Prostate gland (tissue), 2 donors: ENCODE data around the gene DCK. TPM values are rescaled to one million over a fixed set of nuclear protein-coding genes. Genes with fewer than 3 reads are reported as not detected.
"Not testable (repeated sequence)": the region's sequence is repeated elsewhere in the genome, so short reads cannot be mapped to it uniquely, and the experiment has no call there.

ENCODE experiments used
- DNase-seq: peaks from one replicate; pipeline ENCODE4 v3.0.0-alpha.2; 2019; ENCODE audit warnings: low spot score
- H3K27ac ChIP-seq, 2 donors: fragments of 200-600 bp; sonication (generic); 2 replicates each; pipeline ENCODE4 v1.5.1; 2017 to 2019
- H3K27me3 ChIP-seq: fragments of 200-600 bp; sonication (generic); replicated peaks from 2 replicates; pipeline ENCODE4 v1.5.1; 2019; ENCODE audit not compliant: insufficient read depth
- H3K36me3 ChIP-seq, 2 donors: fragments of 200-600 bp; sonication (generic); 1 replicate in 1 of 2; 2 replicates in 1 of 2; pipeline versions ENCODE4 v1.5.1 to v1.8.1; 2017 to 2019
- H3K4me1 ChIP-seq: fragments of 200-600 bp; sonication (generic); replicated peaks from 2 replicates; pipeline ENCODE4 v1.5.1; 2019
- H3K4me3 ChIP-seq, 2 donors: fragments of 200-600 bp; sonication (generic); 2 replicates each; pipeline ENCODE4 v1.5.1; 2017 to 2019
- H3K9me3 ChIP-seq: fragments of 200-600 bp; sonication (generic); 2 replicates; pipeline ENCODE4 v1.5.1; 2017
- POLR2A ChIP-seq: fragments of 450-650 bp; IDR thresholded peaks from one replicate; pipeline ENCODE4 v1.6.1; 2016; ENCODE audit warnings: antibody characterized with exemption, mild to moderate bottlenecking
- POLR2AphosphoS5 ChIP-seq: sonication (generic); formaldehyde crosslinking; IDR thresholded peaks from one replicate; pipeline ENCODE4 v1.6.1; 2017; ENCODE audit warnings: antibody characterized with exemption
- WGBS: methylation state at CpG from one replicate; pipeline ENCODE4 v1.1.5; 2018; 5-methylcytosine and 5-hydroxymethylcytosine counted together
- intact Hi-C: fragments of 100-400 bp; cut with DNase I; formaldehyde crosslinking; loops from one replicate; pipeline ENCODE4 v1.14.2; 2022
- total RNA-seq, 2 donors: library from RNA; depleted of rRNA; stranded (reverse); fragments of >200 nt; gene quantifications; one replicate each; pipeline ENCODE4 v1.1.0, GENCODE V29; 2016
- TF ChIP-seq, protein P1 (sequence below), 4 experiments: fragments of 200-600 bp in 2 of 4; fragments of 450-650 bp in 2 of 4; sonication (generic) in 2 of 4; IDR thresholded peaks; 1 replicate in 3 of 4; 2 replicates in 1 of 4; pipeline ENCODE4 v1.5.1; 2016 to 2019; ENCODE audit warnings: antibody characterized with exemption in 4 of 4, mild to moderate bottlenecking in 2 of 4, moderate library complexity in 2 of 4

The DCK gene
- total RNA-seq, 2 donors from 2014 or later: 14.0 to 17.0 TPM

GRCh38 chr4:71011451-71011850 is 18.0 kb downstream of the DCK start:
- 97% methylated on average over 4 of the region's 4 CpGs for WGBS
- Histone ChIP-seq H3K9me3 (no peaks in the 10 kb centered on the region), H3K27me3 (no peaks in the 10 kb centered on the region), H3K4me3 (no peak overlapping the region), H3K36me3 (no peaks in the 10 kb centered on the region), H3K4me1 (no peaks in the 10 kb centered on the region), H3K27ac (no peak overlapping the region)
- intact Hi-C loops: no loop called here
- TF ChIP-seq POLR2A: no peak
- TF ChIP-seq, protein P1, sequence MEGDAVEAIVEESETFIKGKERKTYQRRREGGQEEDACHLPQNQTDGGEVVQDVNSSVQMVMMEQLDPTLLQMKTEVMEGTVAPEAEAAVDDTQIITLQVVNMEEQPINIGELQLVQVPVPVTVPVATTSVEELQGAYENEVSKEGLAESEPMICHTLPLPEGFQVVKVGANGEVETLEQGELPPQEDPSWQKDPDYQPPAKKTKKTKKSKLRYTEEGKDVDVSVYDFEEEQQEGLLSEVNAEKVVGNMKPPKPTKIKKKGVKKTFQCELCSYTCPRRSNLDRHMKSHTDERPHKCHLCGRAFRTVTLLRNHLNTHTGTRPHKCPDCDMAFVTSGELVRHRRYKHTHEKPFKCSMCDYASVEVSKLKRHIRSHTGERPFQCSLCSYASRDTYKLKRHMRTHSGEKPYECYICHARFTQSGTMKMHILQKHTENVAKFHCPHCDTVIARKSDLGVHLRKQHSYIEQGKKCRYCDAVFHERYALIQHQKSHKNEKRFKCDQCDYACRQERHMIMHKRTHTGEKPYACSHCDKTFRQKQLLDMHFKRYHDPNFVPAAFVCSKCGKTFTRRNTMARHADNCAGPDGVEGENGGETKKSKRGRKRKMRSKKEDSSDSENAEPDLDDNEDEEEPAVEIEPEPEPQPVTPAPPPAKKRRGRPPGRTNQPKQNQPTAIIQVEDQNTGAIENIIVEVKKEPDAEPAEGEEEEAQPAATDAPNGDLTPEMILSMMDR (IDR thresholded peaks at IDR 0.05): no peak
- DNase-seq: no peak

DNA sequence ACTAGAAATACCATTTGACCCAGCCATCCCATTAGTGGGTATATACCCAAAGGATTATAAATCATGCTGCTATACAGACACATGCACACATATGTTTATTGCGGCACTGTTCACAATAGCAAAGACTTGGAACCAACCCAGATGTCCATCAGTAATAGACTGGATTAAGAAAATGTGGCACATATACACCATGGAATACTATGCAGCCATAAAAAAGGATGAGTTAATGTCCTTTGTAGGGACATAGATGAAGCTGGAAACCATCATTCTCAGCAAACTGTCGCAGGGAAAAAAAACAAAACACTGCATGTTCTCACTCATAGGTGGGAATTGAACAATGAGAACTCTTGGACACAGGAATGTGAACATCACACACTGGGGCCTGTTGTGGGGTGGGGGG is 23.9 kb downstream of the DCK start:
- intact Hi-C loops, H3K27me3 ChIP-seq: not testable (repeated sequence)

DNA sequence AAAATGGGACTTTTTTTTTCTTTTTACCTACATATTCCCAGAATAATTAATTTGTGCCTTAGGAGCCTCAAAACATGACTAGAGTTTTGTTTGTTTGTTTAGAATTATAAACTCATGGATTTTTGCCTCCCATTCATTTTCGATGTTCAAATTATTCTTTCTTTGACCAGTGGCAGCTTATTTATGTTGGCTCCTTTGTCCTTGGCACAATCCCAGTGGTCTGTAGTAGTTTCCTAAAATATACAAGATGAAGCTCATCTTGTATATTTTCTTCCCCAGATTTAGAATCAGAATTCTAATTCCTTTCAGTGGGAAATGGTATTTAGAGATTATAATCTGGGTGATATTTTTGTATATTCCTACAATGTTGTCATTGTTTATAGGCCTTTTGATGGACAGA is 27.2 kb downstream of the DCK start:
- Histone ChIP-seq H3K4me1 (no peaks in the 10 kb centered on the region), H3K27me3 (no peaks in the 10 kb centered on the region), H3K27ac (no peak overlapping the region), H3K36me3 (no peaks in the 10 kb centered on the region), H3K9me3 (no peaks in the 10 kb centered on the region), H3K4me3 (no peak overlapping the region)
- 46% methylated on average over 1 of the region's 1 CpG for whole genome bisulfite sequencing
- intact Hi-C loops: no loop called here
- TF ChIP-seq POLR2A (no peak), POLR2AphosphoS5 (no peak)
- TF ChIP-seq, protein P1 (IDR thresholded peaks at IDR 0.05): no peak
- no peak for DNase-seq

More for the DNA sequence above, 23.9 kb downstream of the DCK start:
- H3K4me3 ChIP-seq, H3K9me3 ChIP-seq, H3K4me1 ChIP-seq, H3K36me3 ChIP-seq, DNase-seq, H3K27ac ChIP-seq: not testable (repeated sequence)
- WGBS: 95% methylated on average over 2 of the region's 2 CpGs

DNA sequence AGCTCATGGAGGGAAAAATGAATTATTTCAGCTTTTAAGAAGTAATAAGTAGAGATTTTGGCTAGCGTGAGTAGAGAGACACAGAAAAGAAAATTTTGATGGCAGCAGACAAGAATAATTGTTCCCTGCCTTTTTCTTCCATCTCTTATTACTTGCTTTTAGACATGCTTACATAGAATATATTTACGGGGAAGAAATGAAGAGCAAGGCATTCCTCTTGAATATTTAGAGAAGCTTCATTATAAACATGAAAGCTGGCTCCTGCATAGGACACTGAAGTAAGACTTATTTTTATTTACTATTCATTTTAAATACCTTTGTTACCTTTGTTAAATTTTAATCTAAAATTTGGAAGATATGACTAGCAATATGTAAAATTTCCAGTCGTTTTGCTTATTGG is 32.2 kb downstream of the DCK start:
- DNase-seq: no peak
- no peak for TF ChIP-seq POLR2A
- TF ChIP-seq, protein P1 (IDR thresholded peaks at IDR 0.05): no peak
- TF ChIP-seq POLR2AphosphoS5: no peak
- Histone ChIP-seq H3K4me1 (no peaks in the 10 kb centered on the region), H3K27me3 (no peaks in the 10 kb centered on the region), H3K36me3 (no peaks in the 10 kb centered on the region), H3K27ac (no peak overlapping the region), H3K9me3 (no peaks in the 10 kb centered on the region), H3K4me3 (no peak overlapping the region)
- 89% methylated on average over 3 of the region's 3 CpGs for whole genome bisulfite sequencing
- intact Hi-C loops: no loop called here

GRCh38 chr4:71026086-71026485 is 32.6 kb downstream of the DCK start:
- Histone ChIP-seq H3K4me1 (no peaks in the 10 kb centered on the region), H3K27ac (no peak overlapping the region), H3K9me3 (no peaks in the 10 kb centered on the region), H3K4me3 (no peak overlapping the region), H3K36me3 (no peaks in the 10 kb centered on the region), H3K27me3 (no peaks in the 10 kb centered on the region)
- no peak for TF ChIP-seq POLR2AphosphoS5
- TF ChIP-seq, protein P1 (IDR thresholded peaks at IDR 0.05): no peak
- no peak for TF ChIP-seq POLR2A
- intact Hi-C loops: no loop called here
- DNase-seq: no peak
- 75% methylated on average over 2 of the region's 2 CpGs for WGBS
